SW 1271 (cell line): ENCODE data around the gene FNIP2.

Experiments used
- DNase-seq, 2 experiments: peaks; one replicate each; lab custom pipeline; 2025; lab: John Stamatoyannopoulos, UW

Gene FNIP2

GRCh38 chr4:158763462-158763861 is 5.4 kb upstream of the FNIP2 start:
- DNase-seq = no peak

GRCh38 chr4:158766434-158767044 is 2.3 kb upstream of the FNIP2 start:
- DNase-seq = no peak

GRCh38 chr4:158767451-158767850 is 1.4 kb upstream of the FNIP2 start:
- DNase-seq = no peak

- DNase-seq = no peak
Observed at GRCh38 chr4:158769175-158769921, 522 bp downstream of the FNIP2 start.

GRCh38 chr4:158770671-158771070 is 1.8 kb downstream of the FNIP2 start:
- DNase-seq = no peak

GRCh38 chr4:158771776-158772175 is 3.0 kb downstream of the FNIP2 start:
- no peak for DNase-seq

GRCh38 chr4:158775091-158775651 is 6.3 kb downstream of the FNIP2 start:
- DNase-seq = no peak

- DNase-seq = no peak
Observed at GRCh38 chr4:158776106-158776505, 7.3 kb downstream of the FNIP2 start.

GRCh38 chr4:158777423-158778155 is 8.8 kb downstream of the FNIP2 start:
- DNase-seq = no peak

- DNase-seq = no peak
Observed at GRCh38 chr4:158778156-158778711, 9.4 kb downstream of the FNIP2 start.

GRCh38 chr4:158778712-158779111 is 9.9 kb downstream of the FNIP2 start:
- no peak for DNase-seq

- DNase-seq = no peak
Observed at GRCh38 chr4:158781963-158782362, 13.1 kb downstream of the FNIP2 start.

GRCh38 chr4:158782551-158783360 is 13.9 kb downstream of the FNIP2 start:
- no peak for DNase-seq

- no peak for DNase-seq
Observed at GRCh38 chr4:158783785-158784184, 15.0 kb downstream of the FNIP2 start.

- DNase-seq = no peak
Observed at GRCh38 chr4:158785718-158786117, 16.9 kb downstream of the FNIP2 start.

- no peak for DNase-seq
Observed at GRCh38 chr4:158786121-158786601, 17.3 kb downstream of the FNIP2 start.

GRCh38 chr4:158786955-158787354 is 18.1 kb downstream of the FNIP2 start:
- no peak for DNase-seq

GRCh38 chr4:158787709-158788475 is 19.1 kb downstream of the FNIP2 start:
- DNase-seq = no peak

- no peak for DNase-seq
Observed at GRCh38 chr4:158788516-158788915, 19.7 kb downstream of the FNIP2 start.

GRCh38 chr4:158789853-158790252 is 21.0 kb downstream of the FNIP2 start:
- no peak for DNase-seq

- no peak for DNase-seq
Observed at GRCh38 chr4:158793021-158793420, 24.2 kb downstream of the FNIP2 start.
